Effector memory CD4-positive, alpha-beta T cell (primary cell): ENCODE results near the gene CHMP4B.

ENCODE experiments used
- DNase-seq, 3 donors: peaks; one replicate each; pipeline ENCODE4 v3.0.0-alpha.2; 2020
- H3K27ac ChIP-seq: 2 replicates; pipeline ENCODE4 v1.7.0; 2013; ENCODE audit warnings: mild to moderate bottlenecking, low read length, moderate library complexity; ENCODE audit not compliant: insufficient read depth, poor library complexity, severe bottlenecking
- H3K27me3 ChIP-seq: replicated peaks from 2 replicates; pipeline ENCODE4 v1.7.0; 2013; ENCODE audit warnings: mild to moderate bottlenecking, low read length; ENCODE audit not compliant: insufficient read depth, control insufficient read depth, poor library complexity, severe bottlenecking
- H3K36me3 ChIP-seq: 2 replicates; pipeline ENCODE4 v1.7.0; 2013; ENCODE audit warnings: mild to moderate bottlenecking, low read length, moderate library complexity; ENCODE audit not compliant: control insufficient read depth, insufficient read depth
- H3K4me1 ChIP-seq: 2 replicates; pipeline ENCODE4 v1.7.0; 2013; ENCODE audit warnings: low read length, mild to moderate bottlenecking; ENCODE audit not compliant: control insufficient read depth, insufficient read depth, poor library complexity, severe bottlenecking
- H3K4me3 ChIP-seq: 2 replicates; pipeline ENCODE4 v1.7.0; 2013; ENCODE audit warnings: low read length, low read depth, mild to moderate bottlenecking; ENCODE audit not compliant: insufficient read depth, poor library complexity, severe bottlenecking
- H3K9me3 ChIP-seq: 2 replicates; pipeline ENCODE4 v1.7.0; 2013; ENCODE audit warnings: mild to moderate bottlenecking, low read length, moderate library complexity; ENCODE audit not compliant: control insufficient read depth

CHMP4B gene

DNA sequence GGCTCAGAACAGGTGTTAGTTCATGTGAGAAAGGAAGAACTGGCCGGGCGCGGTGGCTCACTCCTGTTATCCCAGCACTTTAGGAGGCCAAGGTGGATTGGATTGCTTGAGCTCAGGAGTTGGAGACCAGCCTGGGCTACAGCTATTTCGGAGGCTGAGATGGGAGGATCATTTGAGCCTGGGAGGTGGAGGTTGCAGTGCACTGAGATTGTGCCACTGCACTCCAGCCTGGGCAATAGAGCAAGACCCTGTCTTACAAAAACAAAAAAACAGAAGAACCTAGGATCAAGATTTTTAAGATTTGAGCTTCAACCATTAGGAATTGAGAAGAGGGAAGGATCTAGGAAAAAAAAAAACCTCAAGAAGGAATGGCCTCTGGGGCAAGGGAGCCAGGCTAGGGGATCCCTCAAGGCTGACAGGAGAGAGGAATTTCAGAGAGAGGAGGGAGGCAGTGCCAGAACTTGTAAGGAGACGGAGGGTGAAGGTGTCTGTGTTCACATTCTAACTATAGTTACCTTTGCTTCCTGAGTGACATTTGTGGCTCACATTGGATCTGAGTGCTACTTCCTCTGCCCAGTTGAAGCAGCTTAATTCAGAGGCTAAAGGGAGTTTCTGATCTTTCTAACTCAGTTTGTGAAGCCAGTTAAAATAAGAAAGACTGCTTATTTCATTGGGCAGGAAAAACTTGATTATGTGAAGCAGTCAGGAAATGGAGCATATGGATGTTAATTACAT is 26.1 kb downstream of the CHMP4B start:
- no peaks in the 10 kb centered on the region for H3K27me3 ChIP-seq
- no peak overlapping the region for H3K4me3 ChIP-seq
- DNase-seq: no peak
- H3K27ac ChIP-seq: no peak overlapping the region
- no peaks in the 10 kb centered on the region for H3K36me3 ChIP-seq
- peaks cover 13% of the 10 kb centered on the region for H3K4me1 ChIP-seq
- no peaks in the 10 kb centered on the region for H3K9me3 ChIP-seq

DNA sequence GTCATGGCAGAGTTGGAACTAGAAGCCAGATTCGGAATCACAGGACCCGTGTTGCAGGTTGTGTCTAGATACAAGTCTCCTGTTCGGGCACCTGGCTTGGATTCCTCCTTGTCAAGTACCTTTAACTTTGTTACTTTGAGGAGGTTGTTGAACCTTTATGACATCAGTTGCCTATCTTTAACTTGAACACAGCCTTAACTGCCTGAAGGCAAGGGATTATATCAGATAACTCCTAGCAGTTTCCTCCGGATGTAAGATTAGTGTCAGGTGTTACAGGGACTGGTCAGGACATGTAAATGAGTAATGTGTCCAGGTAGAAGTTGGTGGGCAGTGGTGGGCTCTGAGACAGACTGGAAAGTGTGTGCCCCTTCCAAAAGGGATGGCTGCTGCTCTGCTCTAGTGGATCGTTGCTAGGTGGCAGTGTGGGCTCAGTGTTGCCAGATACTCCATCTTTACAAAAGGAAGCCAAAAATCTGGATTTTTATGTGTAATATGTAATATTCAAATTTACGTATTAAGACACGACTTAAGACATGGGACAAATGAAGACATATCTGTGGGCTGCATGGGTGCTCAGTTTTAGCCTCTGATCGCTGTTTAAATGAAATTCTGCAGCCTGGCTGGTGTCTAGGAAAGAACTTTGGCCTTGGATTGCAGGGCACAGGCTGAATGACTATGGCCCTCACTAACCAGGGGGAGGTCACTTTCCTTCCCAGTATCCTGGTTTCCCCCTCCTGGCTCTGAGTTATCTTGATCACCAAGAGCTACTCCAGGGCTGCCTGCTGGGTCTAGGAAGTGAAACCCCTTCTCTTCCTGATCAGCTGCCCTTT is 27.1 kb downstream of the CHMP4B start:
- H3K4me3 ChIP-seq: no peak overlapping the region
- H3K27me3 ChIP-seq: no peaks in the 10 kb centered on the region
- H3K4me1 ChIP-seq: peaks cover 22% of the 10 kb centered on the region
- no peak for DNase-seq
- H3K27ac ChIP-seq: no peak overlapping the region
- no peaks in the 10 kb centered on the region for H3K9me3 ChIP-seq
- H3K36me3 ChIP-seq: no peaks in the 10 kb centered on the region

DNA sequence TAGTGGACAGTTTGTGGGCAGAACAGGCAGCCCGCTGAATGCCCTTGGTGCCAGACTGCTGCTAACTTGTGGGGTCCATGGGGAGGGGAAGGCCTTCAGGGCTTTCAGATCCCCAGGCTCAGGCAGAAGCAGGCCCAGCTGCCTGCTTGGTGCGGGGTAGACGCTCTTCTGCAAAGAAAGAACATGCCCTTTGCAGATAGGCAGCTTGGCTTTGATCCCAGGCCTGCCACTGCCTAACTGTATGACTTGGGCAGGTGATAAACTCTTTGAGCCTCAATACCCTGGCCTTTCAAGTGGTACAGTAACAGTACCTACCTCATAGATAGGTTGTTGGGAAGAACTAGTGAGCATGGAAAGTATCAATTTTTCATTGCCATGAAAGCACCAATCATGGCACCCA is 28.4 kb downstream of the CHMP4B start:
- Histone ChIP-seq H3K4me3 (no peak overlapping the region), H3K36me3 (no peaks in the 10 kb centered on the region), H3K27me3 (no peaks in the 10 kb centered on the region), H3K4me1 (peaks cover 31% of the 10 kb centered on the region), H3K9me3 (no peaks in the 10 kb centered on the region), H3K27ac (no peak overlapping the region)
- no peak for DNase-seq

DNA sequence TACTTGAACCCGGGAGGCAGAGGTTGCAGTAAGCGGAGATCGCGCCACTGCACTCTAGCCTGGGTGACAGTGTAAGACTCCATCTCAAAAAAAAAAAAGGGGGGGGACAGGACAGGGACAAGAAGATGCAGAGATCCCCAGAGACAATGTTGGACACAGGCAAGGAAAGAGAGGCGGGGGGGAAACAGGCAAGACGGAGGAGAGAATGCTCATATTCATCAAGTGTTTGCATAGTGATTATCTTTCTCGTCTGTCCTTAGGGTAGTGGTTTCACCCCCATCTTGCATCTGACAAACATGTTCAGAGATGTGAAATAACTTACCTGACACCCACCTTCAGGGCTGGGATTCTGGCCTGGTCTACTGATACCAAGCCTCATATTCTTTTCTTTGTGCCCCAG is 29.0 kb downstream of the CHMP4B start:
- no peaks in the 10 kb centered on the region for H3K27me3 ChIP-seq
- no peak for DNase-seq
- no peaks in the 10 kb centered on the region for H3K36me3 ChIP-seq
- no peak overlapping the region for H3K27ac ChIP-seq
- no peaks in the 10 kb centered on the region for H3K9me3 ChIP-seq
- H3K4me3 ChIP-seq: no peak overlapping the region
- peaks cover 31% of the 10 kb centered on the region for H3K4me1 ChIP-seq

DNA sequence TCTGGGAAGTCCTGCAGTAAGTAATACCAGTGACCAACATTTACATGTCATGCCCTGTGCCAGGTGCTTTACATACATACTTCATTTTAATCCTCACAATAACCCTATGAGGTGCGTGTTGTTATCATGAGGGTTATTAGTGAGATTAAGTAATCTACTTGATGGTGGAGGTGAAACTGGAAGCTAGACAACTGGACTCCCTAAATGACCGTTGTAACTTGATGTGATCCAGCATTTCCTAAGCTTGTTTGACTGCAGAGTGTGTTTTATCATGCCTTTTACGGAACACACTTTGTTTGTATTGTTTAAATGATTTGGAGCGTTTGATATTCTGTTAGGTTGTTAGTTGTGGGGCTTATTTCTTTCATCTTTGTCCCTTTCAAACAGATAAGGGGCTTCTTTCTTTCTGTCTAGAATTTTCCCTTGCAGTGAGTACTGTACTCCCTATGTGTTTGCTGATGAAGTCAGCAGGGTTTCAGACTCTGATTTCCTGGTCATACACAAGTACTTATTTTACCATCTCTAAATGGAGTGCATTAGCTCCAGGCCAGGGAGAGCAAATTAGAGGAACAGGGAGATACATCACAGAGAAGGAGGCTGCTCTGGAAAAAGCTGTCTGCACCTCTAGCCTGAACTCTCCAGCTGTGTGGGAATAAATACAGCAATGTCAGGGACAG is 29.7 kb downstream of the CHMP4B start:
- H3K4me1 ChIP-seq: peaks cover 35% of the 10 kb centered on the region
- no peak overlapping the region for H3K4me3 ChIP-seq
- H3K9me3 ChIP-seq: no peaks in the 10 kb centered on the region
- H3K27ac ChIP-seq: no peak overlapping the region
- DNase-seq: no peak
- no peaks in the 10 kb centered on the region for H3K36me3 ChIP-seq
- no peaks in the 10 kb centered on the region for H3K27me3 ChIP-seq

DNA sequence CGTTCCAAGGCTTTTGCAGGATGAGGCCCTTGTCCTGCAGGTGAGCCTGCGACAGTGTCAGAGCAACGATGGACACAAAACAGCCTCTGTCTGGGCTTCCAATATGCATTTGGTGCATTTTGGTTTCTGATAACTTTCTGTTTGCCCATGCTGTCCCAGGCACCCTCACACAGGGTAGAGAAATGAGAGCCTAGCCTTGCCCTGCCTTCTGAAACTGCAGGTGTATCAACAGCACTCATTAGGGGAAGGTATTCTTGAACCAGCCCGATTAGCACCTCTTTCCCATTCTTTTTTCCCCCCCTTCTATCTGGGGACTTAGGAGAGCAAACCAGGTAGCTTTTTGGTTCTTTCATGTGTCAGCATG is 30.3 kb downstream of the CHMP4B start:
- Histone ChIP-seq H3K27ac (no peak overlapping the region), H3K4me1 (peaks cover 35% of the 10 kb centered on the region), H3K9me3 (no peaks in the 10 kb centered on the region), H3K4me3 (no peak overlapping the region), H3K36me3 (no peaks in the 10 kb centered on the region), H3K27me3 (no peaks in the 10 kb centered on the region)
- DNase-seq: no peak

DNA sequence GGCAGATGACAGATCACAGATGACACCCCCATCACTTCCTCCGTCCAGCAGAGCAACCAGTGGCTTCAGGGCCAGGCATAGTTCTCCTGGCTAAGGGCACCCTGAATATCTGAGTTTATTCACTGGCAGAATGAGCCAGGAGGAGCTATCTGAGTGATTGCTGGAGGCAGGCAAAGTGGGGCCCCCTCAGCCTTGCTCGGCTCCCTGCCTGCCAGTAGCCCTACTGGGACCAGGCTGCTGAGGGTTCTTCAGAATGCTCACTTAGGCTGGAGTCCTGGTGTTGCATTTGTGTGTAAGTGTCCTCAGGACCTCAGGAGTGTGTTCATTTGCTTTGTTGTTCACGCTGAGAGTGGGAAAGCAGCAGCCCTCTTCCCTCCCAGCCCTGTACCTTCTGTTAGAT is 31.2 kb downstream of the CHMP4B start:
- no peaks in the 10 kb centered on the region for H3K27me3 ChIP-seq
- H3K4me1 ChIP-seq: peaks cover 31% of the 10 kb centered on the region
- H3K27ac ChIP-seq: no peak overlapping the region
- no peaks in the 10 kb centered on the region for H3K9me3 ChIP-seq
- no peak overlapping the region for H3K4me3 ChIP-seq
- DNase-seq: no peak
- H3K36me3 ChIP-seq: no peaks in the 10 kb centered on the region

DNA sequence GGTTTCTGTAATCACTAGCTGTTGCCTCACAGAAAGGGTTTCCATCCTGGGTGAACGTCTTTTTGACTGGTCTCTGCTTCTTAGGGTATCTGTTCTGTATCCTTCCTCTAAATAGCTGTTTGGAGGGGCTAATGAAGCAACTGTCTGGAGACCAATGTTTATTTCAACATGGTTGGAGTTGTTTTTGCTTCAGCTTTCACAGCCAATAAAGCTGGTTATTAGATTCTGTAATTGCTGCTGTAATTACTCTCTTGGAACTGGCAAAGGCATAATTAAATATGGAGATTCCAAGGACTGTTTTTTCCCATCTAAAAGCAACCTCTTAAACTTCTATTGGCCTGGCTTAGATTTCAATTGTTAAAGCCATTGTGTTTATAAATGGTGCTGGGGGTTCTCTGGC is 31.9 kb downstream of the CHMP4B start:
- Histone ChIP-seq H3K9me3 (no peaks in the 10 kb centered on the region), H3K27ac (no peak overlapping the region), H3K4me3 (no peak overlapping the region), H3K27me3 (no peaks in the 10 kb centered on the region), H3K36me3 (no peaks in the 10 kb centered on the region), H3K4me1 (peaks cover 27% of the 10 kb centered on the region)
- DNase-seq: no peak

DNA sequence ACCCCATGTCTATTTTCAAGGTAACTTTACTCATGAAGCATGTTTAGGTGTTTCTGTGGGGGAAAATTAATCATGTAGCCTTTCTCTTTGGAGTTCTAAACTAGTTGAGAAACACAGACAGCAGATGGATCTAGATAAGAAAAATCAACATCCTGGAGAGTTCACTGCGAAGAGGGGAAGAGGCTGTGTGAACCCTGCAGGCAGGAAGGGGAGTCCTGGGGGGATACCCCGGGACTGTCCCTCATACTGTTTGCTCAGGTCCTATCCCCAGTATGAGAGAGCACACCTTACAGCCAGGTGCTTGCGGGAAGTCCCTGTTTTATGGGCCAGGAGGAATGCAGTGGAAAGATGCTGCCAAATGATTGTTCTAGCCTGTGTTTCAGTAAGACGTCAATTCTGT is 32.7 kb downstream of the CHMP4B start:
- H3K36me3 ChIP-seq: no peaks in the 10 kb centered on the region
- H3K4me1 ChIP-seq: peaks cover 27% of the 10 kb centered on the region
- H3K4me3 ChIP-seq: no peak overlapping the region
- H3K27ac ChIP-seq: no peak overlapping the region
- no peaks in the 10 kb centered on the region for H3K9me3 ChIP-seq
- no peak for DNase-seq
- H3K27me3 ChIP-seq: no peaks in the 10 kb centered on the region
